Measurements from ENCODE around the gene ING4.

DNA sequence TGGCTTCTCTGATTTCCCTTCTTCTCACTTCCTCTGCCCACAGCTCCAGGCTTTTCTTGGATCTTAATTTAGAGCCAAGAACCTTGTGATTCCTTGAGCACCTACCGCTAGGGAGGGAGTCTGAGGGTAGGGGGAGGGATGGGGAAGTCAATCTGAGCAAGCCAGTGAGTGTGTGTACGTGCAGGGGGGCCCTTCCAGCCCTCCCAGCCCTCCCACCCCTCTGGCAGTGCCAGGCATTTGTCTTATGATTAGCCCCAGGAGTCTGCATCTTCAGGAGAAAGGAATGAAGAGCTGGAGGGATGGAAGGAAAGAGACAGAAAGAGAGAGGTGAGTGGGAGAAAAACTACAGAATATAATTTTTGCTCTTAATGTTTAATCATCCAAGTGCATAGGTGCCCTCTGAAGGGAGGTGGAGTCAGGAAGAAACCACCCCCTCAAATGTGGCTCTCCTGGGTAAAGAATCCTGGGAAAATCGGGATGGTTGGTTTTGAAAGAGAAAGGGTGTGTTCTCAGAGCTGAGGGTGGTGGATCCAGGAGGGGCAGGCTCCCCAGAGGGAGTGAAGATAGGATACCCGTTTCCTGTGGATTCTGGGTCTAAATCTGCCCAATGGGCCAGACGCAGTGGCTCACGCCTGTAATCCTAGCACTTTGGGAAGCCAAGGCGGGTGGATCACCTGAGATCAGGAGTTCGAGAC lies 35.6 kb upstream of the ING4 start:
- TF ChIP-seq CTCF (IDR thresholded peaks at IDR 0.05; ENCODE audit: insufficient read depth, low read length) (no peak), GABPA (IDR thresholded peaks at IDR 0.05; ENCODE audit: low read depth) (no peak), SPI1 (IDR thresholded peaks at IDR 0.05; ENCODE audit: borderline replicate concordance, low read depth) (no peak)
- TF ChIP-seq, protein P1, sequence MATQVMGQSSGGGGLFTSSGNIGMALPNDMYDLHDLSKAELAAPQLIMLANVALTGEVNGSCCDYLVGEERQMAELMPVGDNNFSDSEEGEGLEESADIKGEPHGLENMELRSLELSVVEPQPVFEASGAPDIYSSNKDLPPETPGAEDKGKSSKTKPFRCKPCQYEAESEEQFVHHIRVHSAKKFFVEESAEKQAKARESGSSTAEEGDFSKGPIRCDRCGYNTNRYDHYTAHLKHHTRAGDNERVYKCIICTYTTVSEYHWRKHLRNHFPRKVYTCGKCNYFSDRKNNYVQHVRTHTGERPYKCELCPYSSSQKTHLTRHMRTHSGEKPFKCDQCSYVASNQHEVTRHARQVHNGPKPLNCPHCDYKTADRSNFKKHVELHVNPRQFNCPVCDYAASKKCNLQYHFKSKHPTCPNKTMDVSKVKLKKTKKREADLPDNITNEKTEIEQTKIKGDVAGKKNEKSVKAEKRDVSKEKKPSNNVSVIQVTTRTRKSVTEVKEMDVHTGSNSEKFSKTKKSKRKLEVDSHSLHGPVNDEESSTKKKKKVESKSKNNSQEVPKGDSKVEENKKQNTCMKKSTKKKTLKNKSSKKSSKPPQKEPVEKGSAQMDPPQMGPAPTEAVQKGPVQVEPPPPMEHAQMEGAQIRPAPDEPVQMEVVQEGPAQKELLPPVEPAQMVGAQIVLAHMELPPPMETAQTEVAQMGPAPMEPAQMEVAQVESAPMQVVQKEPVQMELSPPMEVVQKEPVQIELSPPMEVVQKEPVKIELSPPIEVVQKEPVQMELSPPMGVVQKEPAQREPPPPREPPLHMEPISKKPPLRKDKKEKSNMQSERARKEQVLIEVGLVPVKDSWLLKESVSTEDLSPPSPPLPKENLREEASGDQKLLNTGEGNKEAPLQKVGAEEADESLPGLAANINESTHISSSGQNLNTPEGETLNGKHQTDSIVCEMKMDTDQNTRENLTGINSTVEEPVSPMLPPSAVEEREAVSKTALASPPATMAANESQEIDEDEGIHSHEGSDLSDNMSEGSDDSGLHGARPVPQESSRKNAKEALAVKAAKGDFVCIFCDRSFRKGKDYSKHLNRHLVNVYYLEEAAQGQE (IDR thresholded peaks at IDR 0.05; ENCODE audit: insufficient replicate concordance, low read depth) = no peak

Data from HL-60 (cell line).